ENCODE results near the gene MBOAT7.
"Not testable (repeated sequence)": the region's sequence is repeated elsewhere in the genome, so short reads cannot be mapped to it uniquely, and the experiment has no call there.

MBOAT7 gene

GRCh38 chr19:54188215-54188871 is 1.0 kb downstream of the MBOAT7 start:
- DNase-seq, result peak in 2 of 4 experiments; percentile 35 to 43

- DNase-seq, result no peak
Observed at GRCh38 chr19:54186934-54187381, 2.4 kb downstream of the MBOAT7 start.

- DNase-seq, result no peak
Observed at GRCh38 chr19:54186351-54186750, 3.0 kb downstream of the MBOAT7 start.

GRCh38 chr19:54183431-54183830 is 5.9 kb downstream of the MBOAT7 start:
- DNase-seq, result no peak

- not testable (repeated sequence) for DNase-seq
Observed at GRCh38 chr19:54181894-54182293, 7.5 kb downstream of the MBOAT7 start.

- DNase-seq, result no peak
Observed at GRCh38 chr19:54180691-54181091, 8.7 kb downstream of the MBOAT7 start.

- DNase-seq, result peak in 3 of 4 experiments; percentile 39 to 43 (median 40)
Observed at GRCh38 chr19:54179921-54180461, 9.4 kb downstream of the MBOAT7 start.

- no peak for DNase-seq
Observed at GRCh38 chr19:54179262-54179852, 10.0 kb downstream of the MBOAT7 start.

GRCh38 chr19:54178581-54179261 is 10.7 kb downstream of the MBOAT7 start:
- DNase-seq, result peak in 2 of 4 experiments; percentile 35 to 46

GRCh38 chr19:54173951-54174834 is 15.2 kb downstream of the MBOAT7 start:
- no peak for DNase-seq

GRCh38 chr19:54173359-54173699 is 16.1 kb downstream of the MBOAT7 start:
- no peak for DNase-seq

GRCh38 chr19:54172471-54173358 is 16.7 kb downstream of the MBOAT7 start, which contains the start of gene TMC4:
Gene TMC4, minus strand, starts transcription at chr19:54173160. Its CDS starts 43 bp downstream, at chr19:54173117.
- peak in 3 of 4 experiments; percentile 30 to 40 (median 39) for DNase-seq

GRCh38 chr19:54171736-54172431 is 17.5 kb downstream of the MBOAT7 start:
- not testable (repeated sequence) for DNase-seq

- DNase-seq, result no peak
Observed at GRCh38 chr19:54169149-54169740, 20.1 kb downstream of the MBOAT7 start.

GRCh38 chr19:54168174-54168917 is 21.0 kb downstream of the MBOAT7 start:
- peak; percentile 92 to 97 (median 96) for DNase-seq

GRCh38 chr19:54165222-54165621 is 24.2 kb downstream of the MBOAT7 start:
- DNase-seq, result no peak

- peak; percentile 47 to 87 (median 64) for DNase-seq
Observed at GRCh38 chr19:54164369-54165068, 24.9 kb downstream of the MBOAT7 start.

GRCh38 chr19:54162884-54163283 is 26.5 kb downstream of the MBOAT7 start:
- DNase-seq, result no peak

Measured in suppressor macrophage (primary cell).